GM23338 (cell line): ENCODE data around the gene KCTD19. TPM values are rescaled to one million over a fixed set of nuclear protein-coding genes. Genes with fewer than 3 reads are reported as not detected.

Experiments used
- ATAC-seq: fragments of 200-7000 bp; cut with Tn5 transposase; 3 replicates; pipeline ENCODE4 v1.9.1; 2020
- DNase-seq: peaks from one replicate; pipeline ENCODE4 v3.0.0-alpha.2; 2015; ENCODE audit warnings: low spot score
- H2AFZ ChIP-seq: fragments of 200-600 bp; sonication (generic); 2 replicates; pipeline ENCODE4 v1.8.0; 2016; ENCODE audit warnings: antibody characterized with exemption, mild to moderate bottlenecking, moderate library complexity
- H3F3A ChIP-seq: fragments of 200-600 bp; sonication (generic); replicated peaks from 2 replicates; pipeline ENCODE4 v1.8.0; 2017; ENCODE audit warnings: antibody characterized with exemption, mixed run types, low read depth
- H3K27ac ChIP-seq: fragments of 200-600 bp; sonication (generic); 2 replicates; pipeline ENCODE4 v1.6.1; 2016; ENCODE audit warnings: low read depth
- H3K27me3 ChIP-seq: fragments of 200-600 bp; sonication (generic); 2 replicates; pipeline ENCODE4 v1.8.0; 2016; ENCODE audit warnings: mild to moderate bottlenecking, mixed run types, moderate library complexity; ENCODE audit not compliant: insufficient read depth
- H3K36me3 ChIP-seq: fragments of 200-600 bp; sonication (generic); 2 replicates; pipeline ENCODE4 v1.8.0; 2016; ENCODE audit warnings: mild to moderate bottlenecking; ENCODE audit not compliant: insufficient read depth
- H3K4me1 ChIP-seq: fragments of 200-600 bp; sonication (generic); 2 replicates; pipeline ENCODE4 v1.8.0; 2016; ENCODE audit warnings: mild to moderate bottlenecking, moderate library complexity; ENCODE audit not compliant: insufficient read depth
- H3K4me2 ChIP-seq: fragments of 200-600 bp; sonication (generic); 2 replicates; pipeline ENCODE4 v1.7.1; 2017; ENCODE audit warnings: mixed run types
- H3K4me3 ChIP-seq: fragments of 200-600 bp; sonication (generic); 2 replicates; pipeline ENCODE4 v1.6.1; 2016; ENCODE audit warnings: mixed run types
- H3K79me2 ChIP-seq: fragments of 200-600 bp; sonication (generic); replicated peaks from 2 replicates; pipeline ENCODE4 v1.8.0; 2017; ENCODE audit warnings: mild to moderate bottlenecking; ENCODE audit not compliant: insufficient read depth
- H3K9me2 ChIP-seq: fragments of 200-600 bp; sonication (generic); 2 replicates; pipeline ENCODE4 v1.8.0; 2017; ENCODE audit not compliant: insufficient read depth
- H4K20me1 ChIP-seq: fragments of 200-600 bp; sonication (generic); replicated peaks from 2 replicates; pipeline ENCODE4 v1.8.0; 2017; ENCODE audit warnings: mild to moderate bottlenecking; ENCODE audit not compliant: insufficient read depth
- H3K27ac Mint-ChIP-seq: 2 replicates; pipeline ENCODE4 v1.8.0; 2020; ENCODE audit warnings: inconsistent platforms, mild to moderate bottlenecking, moderate library complexity, mixed read lengths
- H3K27me3 Mint-ChIP-seq: 3 replicates; pipeline ENCODE4 v1.8.0; 2022; ENCODE audit warnings: low read depth, mild to moderate bottlenecking, moderate library complexity, mixed read lengths, inconsistent platforms; ENCODE audit not compliant: insufficient read depth, poor library complexity
- H3K36me3 Mint-ChIP-seq: 3 replicates; pipeline ENCODE4 v1.8.0; 2021; ENCODE audit warnings: low read depth, mild to moderate bottlenecking, inconsistent platforms, moderate library complexity, mixed read lengths
- H3K4me1 Mint-ChIP-seq: 3 replicates; pipeline ENCODE4 v1.8.0; 2020; ENCODE audit warnings: mild to moderate bottlenecking, inconsistent platforms, mixed read lengths
- H3K4me3 Mint-ChIP-seq: 3 replicates; pipeline ENCODE4 v1.8.0; 2021; ENCODE audit warnings: moderate library complexity, mild to moderate bottlenecking, inconsistent platforms, mixed read lengths
- H3K9me3 Mint-ChIP-seq: 3 replicates; pipeline ENCODE4 v1.8.0; 2020; ENCODE audit warnings: moderate library complexity, mild to moderate bottlenecking, inconsistent platforms, mixed read lengths
- EZH2 ChIP-seq: fragments of 200-600 bp; sonication (generic); IDR thresholded peaks from one replicate; pipeline ENCODE4 v1.8.0; 2017; ENCODE audit warnings: antibody characterized with exemption, mild to moderate bottlenecking, low read depth; ENCODE audit not compliant: unreplicated experiment
- EZH2phosphoT487 ChIP-seq: fragments of 200-600 bp; sonication (generic); IDR thresholded peaks from one replicate; pipeline ENCODE4 v1.8.1; 2018; ENCODE audit warnings: antibody characterized with exemption; ENCODE audit not compliant: unreplicated experiment
- NANOG ChIP-seq: IDR thresholded peaks from 2 replicates; pipeline ENCODE4 v1.6.1; 2016; ENCODE audit warnings: antibody characterized with exemption, borderline replicate concordance
- POLR2AphosphoS5 ChIP-seq: IDR thresholded peaks from 2 replicates; pipeline ENCODE4 v1.6.1; 2016; ENCODE audit warnings: antibody characterized with exemption, low read depth
- STAT1 ChIP-seq: IDR thresholded peaks from one replicate; pipeline ENCODE4 v1.6.1; 2016; ENCODE audit warnings: antibody characterized with exemption; ENCODE audit not compliant: unreplicated experiment
- ZNF331 ChIP-seq: fragments of 250-450 bp; sonication (Bioruptor Pico); IDR thresholded peaks from 2 replicates; pipeline ENCODE4 v1.5.0; 2020; ENCODE audit warnings: low read depth, mild to moderate bottlenecking, moderate library complexity
- polyA plus RNA-seq: library from polyadenylated mRNA; unstranded; fragments of >200 nt; fragmentation: Nextera tagmentation; extraction: Ambion mirVana; gene quantifications from 2 replicates; pipeline ENCODE4 v1.2.1, GENCODE V29; 2016
- total RNA-seq: library from RNA; depleted of rRNA; stranded (reverse); fragments of >200 nt; shearing (Covaris generic); gene quantifications from 2 replicates; pipeline ENCODE4 v1.2.3, GENCODE V29; 2014
- TF ChIP-seq, protein P1 (sequence below): IDR thresholded peaks from 2 replicates; pipeline ENCODE4 v1.6.1; 2016; ENCODE audit warnings: antibody characterized with exemption
- TF ChIP-seq, protein P2 (sequence below): fragments of 250-450 bp; sonication (Bioruptor Pico); IDR thresholded peaks from 2 replicates; pipeline ENCODE4 v1.5.0; 2020; ENCODE audit warnings: mild to moderate bottlenecking, moderate library complexity
- TF ChIP-seq, protein P3 (sequence below), 2 experiments: fragments of 200-600 bp in 1 of 2; sonication (generic) in 1 of 2; conservative IDR thresholded peaks; 2 replicates each; pipeline versions ENCODE4 v1.5.1 to v1.6.1; 2016 to 2017; ENCODE audit warnings: antibody characterized with exemption in 2 of 2, low read depth in 2 of 2, mild to moderate bottlenecking in 2 of 2, moderate library complexity in 1 of 2

Gene KCTD19
- total and polyA plus RNA-seq, 2 experiments from 2014 or later, result 0.31 to 0.65 TPM

DNA sequence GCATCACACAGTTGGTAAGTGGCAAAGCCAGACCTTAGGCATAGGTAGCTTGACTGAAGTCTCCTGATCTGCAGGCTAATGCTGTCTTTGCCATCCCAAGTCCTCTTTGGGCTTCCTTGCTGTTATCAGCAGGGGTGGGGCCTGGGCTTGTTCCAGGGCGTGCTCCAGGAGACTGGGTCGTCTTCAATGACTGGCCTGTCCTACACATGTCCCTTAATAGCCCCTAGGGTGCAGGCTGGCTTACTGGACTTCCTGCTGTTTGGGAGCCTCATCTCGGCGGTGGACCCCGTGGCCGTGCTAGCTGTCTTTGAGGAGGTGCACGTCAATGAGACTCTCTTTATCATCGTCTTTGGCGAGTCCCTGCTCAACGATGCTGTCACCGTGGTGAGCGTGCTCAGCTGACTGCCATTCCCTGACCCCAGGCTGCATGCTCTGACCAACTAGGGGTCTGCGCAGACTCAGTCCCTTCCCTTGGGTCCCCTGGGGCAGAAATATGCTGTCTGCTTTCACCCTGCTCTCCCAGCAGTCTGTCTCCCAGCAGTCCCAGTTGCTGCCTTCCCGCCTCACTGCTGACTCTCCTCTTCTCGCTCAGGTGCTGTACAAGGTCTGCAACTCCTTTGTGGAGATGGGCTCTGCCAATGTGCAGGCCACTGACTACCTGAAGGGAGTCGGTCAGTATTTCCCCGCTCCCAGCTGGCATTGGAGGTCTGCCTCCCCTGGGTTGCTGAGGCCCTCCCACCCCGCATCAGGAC is 71.6 kb downstream of the KCTD19 start:
- Histone ChIP-seq H3K4me2 (no peak overlapping the region), H3K36me3 (no peaks in the 10 kb centered on the region; the same call in 1 of the 2 replicates), H3K4me1 (0 out of 2 replicates have a peak, but pooled peaks cover under 1% of the 10 kb centered on the region), H2AFZ (no peak overlapping the region), H3K27ac (no peak overlapping the region), H3K79me2 (no peaks in the 10 kb centered on the region), H4K20me1 (no peaks in the 10 kb centered on the region; the same call in none of the 2 replicates), H3K9me2 (no peaks in the 10 kb centered on the region), H3K27me3 (peaks cover 12% of the 10 kb centered on the region), H3F3A (no peaks in the 10 kb centered on the region), H3K4me3 (no peak overlapping the region)
- TF ChIP-seq EZH2phosphoT487 (no peak), POLR2AphosphoS5 (no peak)
- TF ChIP-seq, protein P1, sequence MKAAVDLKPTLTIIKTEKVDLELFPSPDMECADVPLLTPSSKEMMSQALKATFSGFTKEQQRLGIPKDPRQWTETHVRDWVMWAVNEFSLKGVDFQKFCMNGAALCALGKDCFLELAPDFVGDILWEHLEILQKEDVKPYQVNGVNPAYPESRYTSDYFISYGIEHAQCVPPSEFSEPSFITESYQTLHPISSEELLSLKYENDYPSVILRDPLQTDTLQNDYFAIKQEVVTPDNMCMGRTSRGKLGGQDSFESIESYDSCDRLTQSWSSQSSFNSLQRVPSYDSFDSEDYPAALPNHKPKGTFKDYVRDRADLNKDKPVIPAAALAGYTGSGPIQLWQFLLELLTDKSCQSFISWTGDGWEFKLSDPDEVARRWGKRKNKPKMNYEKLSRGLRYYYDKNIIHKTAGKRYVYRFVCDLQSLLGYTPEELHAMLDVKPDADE, result no peak
- no peaks in the 10 kb centered on the region for H3K9me3 Mint-ChIP-seq
- ATAC-seq, result no peak
- H3K27ac Mint-ChIP-seq, result no peak overlapping the region
- H3K36me3 Mint-ChIP-seq, result peaks cover 5% of the 10 kb centered on the region; the same call in 2 of the 3 replicates
- DNase-seq, result no peak
- peaks cover 4% of the 10 kb centered on the region for H3K4me1 Mint-ChIP-seq
- H3K27me3 Mint-ChIP-seq, result peaks cover 9% of the 10 kb centered on the region
- H3K4me3 Mint-ChIP-seq, result no peak overlapping the region

DNA sequence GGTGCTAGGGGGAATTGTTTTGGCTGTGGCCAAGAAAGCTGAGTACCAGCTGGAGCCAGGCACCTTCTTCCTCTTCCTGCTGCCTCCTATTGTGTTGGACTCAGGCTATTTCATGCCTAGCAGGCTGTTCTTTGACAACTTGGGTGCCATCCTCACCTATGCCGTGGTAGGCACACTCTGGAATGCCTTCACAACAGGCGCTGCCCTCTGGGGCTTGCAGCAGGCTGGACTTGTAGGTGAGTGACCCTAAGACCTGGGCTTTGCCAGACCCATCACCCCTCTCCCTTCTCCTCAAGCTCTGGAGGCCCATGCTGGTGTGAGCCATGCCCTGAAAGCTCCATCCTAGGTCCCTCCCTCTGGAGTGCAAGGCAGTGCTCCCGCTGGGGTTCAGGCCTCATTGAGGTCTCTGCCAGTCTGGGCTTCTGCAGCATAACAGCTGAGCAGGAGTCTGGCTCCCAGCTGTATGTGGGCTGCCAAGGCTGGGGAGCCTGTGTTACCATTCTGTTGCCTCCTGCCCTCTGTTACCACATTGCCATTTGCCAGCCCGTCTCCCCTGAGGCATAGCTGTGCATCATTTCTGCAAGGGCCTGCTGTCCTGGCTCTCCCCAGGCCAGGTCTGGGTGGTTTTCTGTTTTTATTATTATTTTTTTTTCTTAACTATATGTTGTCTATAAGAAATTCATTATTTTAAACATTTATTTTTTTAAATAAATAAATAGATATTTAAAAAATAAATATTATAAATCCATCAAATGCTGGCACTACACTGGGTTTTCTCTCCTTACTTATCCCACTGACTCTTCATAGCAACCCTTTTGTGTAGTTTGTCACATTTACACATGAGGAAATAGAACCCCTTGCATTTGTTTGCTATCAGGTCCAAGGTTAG is 73.7 kb downstream of the KCTD19 start:
- Histone ChIP-seq H3K9me2 (no peaks in the 10 kb centered on the region), H3K4me1 (peaks cover 9% of the 10 kb centered on the region), H3K27me3 (peaks cover 32% of the 10 kb centered on the region), H3K4me3 (no peak overlapping the region), H3K4me2 (no peak overlapping the region), H3K36me3 (no peaks in the 10 kb centered on the region; the same call in 1 of the 2 replicates), H3F3A (peaks cover 4% of the 10 kb centered on the region; the same call in 1 of the 2 replicates), H2AFZ (no peak overlapping the region), H3K27ac (no peak overlapping the region), H3K79me2 (no peaks in the 10 kb centered on the region), H4K20me1 (no peaks in the 10 kb centered on the region; the same call in none of the 2 replicates)
- peaks cover 4% of the 10 kb centered on the region; the same call in 2 of the 3 replicates for H3K36me3 Mint-ChIP-seq
- no peak overlapping the region for H3K27ac Mint-ChIP-seq
- no peaks in the 10 kb centered on the region for H3K9me3 Mint-ChIP-seq
- ATAC-seq (no peak), DNase-seq (no peak)
- no peak overlapping the region for H3K4me3 Mint-ChIP-seq
- H3K27me3 Mint-ChIP-seq, result peaks cover 18% of the 10 kb centered on the region
- peaks cover 16% of the 10 kb centered on the region for H3K4me1 Mint-ChIP-seq
- no peak for TF ChIP-seq ZNF331
- TF ChIP-seq NANOG, result no peak
- TF ChIP-seq EZH2, result no peak
- TF ChIP-seq, protein P2, sequence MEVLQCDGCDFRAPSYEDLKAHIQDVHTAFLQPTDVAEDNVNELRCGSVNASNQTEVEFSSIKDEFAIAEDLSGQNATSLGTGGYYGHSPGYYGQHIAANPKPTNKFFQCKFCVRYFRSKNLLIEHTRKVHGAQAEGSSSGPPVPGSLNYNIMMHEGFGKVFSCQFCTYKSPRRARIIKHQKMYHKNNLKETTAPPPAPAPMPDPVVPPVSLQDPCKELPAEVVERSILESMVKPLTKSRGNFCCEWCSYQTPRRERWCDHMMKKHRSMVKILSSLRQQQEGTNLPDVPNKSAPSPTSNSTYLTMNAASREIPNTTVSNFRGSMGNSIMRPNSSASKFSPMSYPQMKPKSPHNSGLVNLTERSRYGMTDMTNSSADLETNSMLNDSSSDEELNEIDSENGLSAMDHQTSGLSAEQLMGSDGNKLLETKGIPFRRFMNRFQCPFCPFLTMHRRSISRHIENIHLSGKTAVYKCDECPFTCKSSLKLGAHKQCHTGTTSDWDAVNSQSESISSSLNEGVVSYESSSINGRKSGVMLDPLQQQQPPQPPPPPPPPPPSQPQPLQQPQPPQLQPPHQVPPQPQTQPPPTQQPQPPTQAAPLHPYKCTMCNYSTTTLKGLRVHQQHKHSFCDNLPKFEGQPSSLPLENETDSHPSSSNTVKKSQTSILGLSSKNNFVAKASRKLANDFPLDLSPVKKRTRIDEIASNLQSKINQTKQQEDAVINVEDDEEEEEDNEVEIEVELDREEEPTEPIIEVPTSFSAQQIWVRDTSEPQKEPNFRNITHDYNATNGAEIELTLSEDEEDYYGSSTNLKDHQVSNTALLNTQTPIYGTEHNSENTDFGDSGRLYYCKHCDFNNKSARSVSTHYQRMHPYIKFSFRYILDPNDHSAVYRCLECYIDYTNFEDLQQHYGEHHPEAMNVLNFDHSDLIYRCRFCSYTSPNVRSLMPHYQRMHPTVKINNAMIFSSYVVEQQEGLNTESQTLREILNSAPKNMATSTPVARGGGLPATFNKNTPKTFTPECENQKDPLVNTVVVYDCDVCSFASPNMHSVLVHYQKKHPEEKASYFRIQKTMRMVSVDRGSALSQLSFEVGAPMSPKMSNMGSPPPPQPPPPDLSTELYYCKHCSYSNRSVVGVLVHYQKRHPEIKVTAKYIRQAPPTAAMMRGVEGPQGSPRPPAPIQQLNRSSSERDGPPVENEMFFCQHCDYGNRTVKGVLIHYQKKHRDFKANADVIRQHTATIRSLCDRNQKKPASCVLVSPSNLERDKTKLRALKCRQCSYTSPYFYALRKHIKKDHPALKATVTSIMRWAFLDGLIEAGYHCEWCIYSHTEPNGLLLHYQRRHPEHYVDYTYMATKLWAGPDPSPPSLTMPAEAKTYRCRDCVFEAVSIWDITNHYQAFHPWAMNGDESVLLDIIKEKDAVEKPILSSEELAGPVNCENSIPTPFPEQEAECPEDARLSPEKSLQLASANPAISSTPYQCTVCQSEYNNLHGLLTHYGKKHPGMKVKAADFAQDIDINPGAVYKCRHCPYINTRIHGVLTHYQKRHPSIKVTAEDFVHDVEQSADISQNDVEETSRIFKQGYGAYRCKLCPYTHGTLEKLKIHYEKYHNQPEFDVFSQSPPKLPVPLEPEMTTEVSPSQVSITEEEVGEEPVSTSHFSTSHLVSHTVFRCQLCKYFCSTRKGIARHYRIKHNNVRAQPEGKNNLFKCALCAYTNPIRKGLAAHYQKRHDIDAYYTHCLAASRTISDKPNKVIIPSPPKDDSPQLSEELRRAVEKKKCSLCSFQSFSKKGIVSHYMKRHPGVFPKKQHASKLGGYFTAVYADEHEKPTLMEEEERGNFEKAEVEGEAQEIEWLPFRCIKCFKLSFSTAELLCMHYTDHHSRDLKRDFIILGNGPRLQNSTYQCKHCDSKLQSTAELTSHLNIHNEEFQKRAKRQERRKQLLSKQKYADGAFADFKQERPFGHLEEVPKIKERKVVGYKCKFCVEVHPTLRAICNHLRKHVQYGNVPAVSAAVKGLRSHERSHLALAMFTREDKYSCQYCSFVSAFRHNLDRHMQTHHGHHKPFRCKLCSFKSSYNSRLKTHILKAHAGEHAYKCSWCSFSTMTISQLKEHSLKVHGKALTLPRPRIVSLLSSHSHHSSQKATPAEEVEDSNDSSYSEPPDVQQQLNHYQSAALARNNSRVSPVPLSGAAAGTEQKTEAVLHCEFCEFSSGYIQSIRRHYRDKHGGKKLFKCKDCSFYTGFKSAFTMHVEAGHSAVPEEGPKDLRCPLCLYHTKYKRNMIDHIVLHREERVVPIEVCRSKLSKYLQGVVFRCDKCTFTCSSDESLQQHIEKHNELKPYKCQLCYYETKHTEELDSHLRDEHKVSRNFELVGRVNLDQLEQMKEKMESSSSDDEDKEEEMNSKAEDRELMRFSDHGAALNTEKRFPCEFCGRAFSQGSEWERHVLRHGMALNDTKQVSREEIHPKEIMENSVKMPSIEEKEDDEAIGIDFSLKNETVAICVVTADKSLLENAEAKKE (CRISPR knock-in tag), result no peak
- TF ChIP-seq STAT1, result no peak
- TF ChIP-seq, protein P3, sequence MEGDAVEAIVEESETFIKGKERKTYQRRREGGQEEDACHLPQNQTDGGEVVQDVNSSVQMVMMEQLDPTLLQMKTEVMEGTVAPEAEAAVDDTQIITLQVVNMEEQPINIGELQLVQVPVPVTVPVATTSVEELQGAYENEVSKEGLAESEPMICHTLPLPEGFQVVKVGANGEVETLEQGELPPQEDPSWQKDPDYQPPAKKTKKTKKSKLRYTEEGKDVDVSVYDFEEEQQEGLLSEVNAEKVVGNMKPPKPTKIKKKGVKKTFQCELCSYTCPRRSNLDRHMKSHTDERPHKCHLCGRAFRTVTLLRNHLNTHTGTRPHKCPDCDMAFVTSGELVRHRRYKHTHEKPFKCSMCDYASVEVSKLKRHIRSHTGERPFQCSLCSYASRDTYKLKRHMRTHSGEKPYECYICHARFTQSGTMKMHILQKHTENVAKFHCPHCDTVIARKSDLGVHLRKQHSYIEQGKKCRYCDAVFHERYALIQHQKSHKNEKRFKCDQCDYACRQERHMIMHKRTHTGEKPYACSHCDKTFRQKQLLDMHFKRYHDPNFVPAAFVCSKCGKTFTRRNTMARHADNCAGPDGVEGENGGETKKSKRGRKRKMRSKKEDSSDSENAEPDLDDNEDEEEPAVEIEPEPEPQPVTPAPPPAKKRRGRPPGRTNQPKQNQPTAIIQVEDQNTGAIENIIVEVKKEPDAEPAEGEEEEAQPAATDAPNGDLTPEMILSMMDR (conservative IDR thresholded peaks at IDR 0.05; ENCODE audit: low read depth in 2 of 2), result no peak
